ENCODE measurements around the gene OXSR1. TPM values are rescaled to one million over a fixed set of nuclear protein-coding genes. Genes with fewer than 3 reads are reported as not detected.

Gene OXSR1
- total and polyA plus RNA-seq, 2 of the 13 experiments (the other 11 are each of a cell fraction or from before 2014, with no cell fraction given): 27.4 to 32.6 TPM

- Histone ChIP-seq H3K4me3 (replicated peaks in 1 of 3; ENCODE audit: insufficient read depth in 1 of 3, low read depth in 2 of 3, low read length in 3 of 3) (no peak overlapping the region), H3K79me2 (ENCODE audit: insufficient read depth, low read length) (peaks cover 1% of the 10 kb centered on the region), H2AFZ (ENCODE audit: low read length) (no peak overlapping the region), H3K4me2 (ENCODE audit: low read depth, low read length) (no peak overlapping the region), H3K9me3 (ENCODE audit: low read length) (no peaks in the 10 kb centered on the region), H4K20me1 (ENCODE audit: insufficient read depth, low read length) (peaks cover 39% of the 10 kb centered on the region), H3K27me3 (ENCODE audit: control insufficient read depth in 1 of 2, insufficient read depth in 2 of 2, low read length in 2 of 2) (no peaks in the 10 kb centered on the region), H3K36me3 (replicated peaks in 1 of 2; ENCODE audit: control insufficient read depth in 1 of 2, insufficient read depth in 2 of 2, low read length in 2 of 2) (peaks cover 24 to 58% of the 10 kb centered on the region in 2 experiments), H3K4me1 (ENCODE audit: insufficient read depth, low read length) (peaks cover 43% of the 10 kb centered on the region), H3K27ac (ENCODE audit: extremely low read length, insufficient read depth, low read length) (no peak overlapping the region), H3K9ac (ENCODE audit: insufficient read depth, low read depth, low read length) (no peak overlapping the region)
- FAIRE-seq (no peak), ATAC-seq (no peak), DNase-seq (ENCODE audit: low spot score) (no peak)
- intact Hi-C loops (cut with micrococcal nuclease; ENCODE audit: unreplicated experiment) (no loop called here), in situ Hi-C loops (cut with HindIII; ENCODE audit: extremely low pct_ligation_motif_present, low pct_unique_long_range_greater_than_20kb) (no loop called here)
- ChIA-PET POLR2A (interaction anchor here (1.1 to 8.0 kb wide), 5 partner anchors 10 to 129 kb away, joined by 3 to 87 read pairs (median 5); partner anchors contain the start of genes ACAA1, MYD88 and OXSR1), CTCF (ENCODE audit: low intra/inter-chr PET ratio, low total read pairs) (no interaction called here)
- 95% methylated on average over 10 of the region's 11 CpGs for WGBS (ENCODE audit: low lambda C conversion rate)
- no peak for TF ChIP-seq ZNF484 (CRISPR knock-in tag; IDR thresholded peaks at IDR 0.05; ENCODE audit: borderline replicate concordance, low read depth)
- 0 out of 2 replicates have a peak, but pooled peaks have one; percentile 4 for TF ChIP-seq ZFX (CRISPR knock-in tag; IDR thresholded peaks at IDR 0.05; ENCODE audit: low read depth)
- TF ChIP-seq POLR2AphosphoS5 (IDR thresholded peaks at IDR 0.05; ENCODE audit: low read depth, low read length): 0 out of 2 replicates have a peak, but pooled peaks have one; percentile 10
- peak; percentile 94 for TF ChIP-seq AGO2 (optimal IDR thresholded peaks at IDR 0.05; ENCODE audit: low read depth, low read length)
- no peak for TF ChIP-seq PATZ1 (CRISPR knock-in tag; IDR thresholded peaks at IDR 0.05)
- peak; percentile 73 for TF ChIP-seq RBFOX2 (IDR thresholded peaks at IDR 0.05; ENCODE audit: low read depth, low read length)
- TF ChIP-seq ZSCAN21 (CRISPR knock-in tag; IDR thresholded peaks at IDR 0.05; ENCODE audit: borderline replicate concordance): 0 out of 2 replicates have a peak, but pooled peaks have one; percentile 37
- peak; percentile 64 for TF ChIP-seq RBM22 (optimal IDR thresholded peaks at IDR 0.05; ENCODE audit: low read length)
- BruUV-seq (replicated peaks): no TSS peak
Measured at GRCh38 chr3:38120693-38121450, 44.5 kb upstream of the OXSR1 start.
